ENCODE measurements around the gene PITRM1.

The PITRM1 gene

GRCh38 chr10:3100093-3100792 is 72.3 kb downstream of the PITRM1 start:
- H3K23ac ChIP-seq (ENCODE audit: low read length): no peak overlapping the region
- H3K4me1 ChIP-seq (ENCODE audit: control insufficient read depth, low read depth, low read length): peaks cover 8% of the 10 kb centered on the region
- no peak overlapping the region for H2BK120ac ChIP-seq (ENCODE audit: low read depth, low read length)
- H3K18ac ChIP-seq (ENCODE audit: low read length): no peak overlapping the region
- H3K56ac ChIP-seq (ENCODE audit: low read length): no peak overlapping the region
- no peak for DNase-seq
- no peaks in the 10 kb centered on the region for H3K27me3 ChIP-seq (ENCODE audit: insufficient read depth, low read length, poor library complexity)
- no peak overlapping the region for H2BK5ac ChIP-seq (ENCODE audit: low read length)
- peaks cover 9% of the 10 kb centered on the region for H3K36me3 ChIP-seq (ENCODE audit: control insufficient read depth, insufficient read depth, low read length)
- peaks cover 9% of the 10 kb centered on the region for H3K79me1 ChIP-seq (ENCODE audit: low read length)
- H2AK5ac ChIP-seq (ENCODE audit: low read length): no peak overlapping the region
- peaks cover 9% of the 10 kb centered on the region for H3K79me2 ChIP-seq (ENCODE audit: control insufficient read depth, insufficient read depth, low read length)
- H4K5ac ChIP-seq (ENCODE audit: low read length): no peak overlapping the region
- H3K27ac ChIP-seq (ENCODE audit: low read depth, low read length): no peak overlapping the region
- no peak overlapping the region for H2BK15ac ChIP-seq (replicated peaks; ENCODE audit: low read depth)
- WGBS (ENCODE audit: extremely low coverage, insufficient coverage, low lambda C conversion rate): no CpG with 5 or more reads among the region's 19 CpGs
- H3K4ac ChIP-seq (ENCODE audit: low read depth, low read length): no peak overlapping the region
- no peak overlapping the region for H3K4me3 ChIP-seq (ENCODE audit: low read length)
- no peak overlapping the region for H4K8ac ChIP-seq (ENCODE audit: low read depth, low read length)
- H3K9ac ChIP-seq (ENCODE audit: low read length): no peak overlapping the region
- no peak overlapping the region for H3K4me2 ChIP-seq (ENCODE audit: low read length)

GRCh38 chr10:3099291-3100092 is 73.1 kb downstream of the PITRM1 start:
- Histone ChIP-seq H3K27ac (ENCODE audit: low read depth, low read length) (no peak overlapping the region), H2AK5ac (ENCODE audit: low read length) (no peak overlapping the region), H3K4me2 (ENCODE audit: low read length) (no peak overlapping the region), H3K79me2 (ENCODE audit: control insufficient read depth, insufficient read depth, low read length) (peaks cover 9% of the 10 kb centered on the region), H3K4me3 (ENCODE audit: low read length) (no peak overlapping the region), H3K36me3 (ENCODE audit: control insufficient read depth, insufficient read depth, low read length) (peaks cover 4% of the 10 kb centered on the region), H3K79me1 (ENCODE audit: low read length) (peaks cover 9% of the 10 kb centered on the region), H3K56ac (ENCODE audit: low read length) (no peak overlapping the region), H3K27me3 (ENCODE audit: insufficient read depth, low read length, poor library complexity) (no peaks in the 10 kb centered on the region), H4K5ac (ENCODE audit: low read length) (no peak overlapping the region), H3K18ac (ENCODE audit: low read length) (no peak overlapping the region), H3K4ac (ENCODE audit: low read depth, low read length) (no peak overlapping the region), H3K9ac (ENCODE audit: low read length) (no peak overlapping the region), H2BK120ac (ENCODE audit: low read depth, low read length) (no peak overlapping the region), H2BK5ac (ENCODE audit: low read length) (no peak overlapping the region), H2BK15ac (replicated peaks; ENCODE audit: low read depth) (no peak overlapping the region), H3K4me1 (ENCODE audit: control insufficient read depth, low read depth, low read length) (peaks cover 10% of the 10 kb centered on the region), H3K23ac (ENCODE audit: low read length) (no peak overlapping the region), H4K8ac (ENCODE audit: low read depth, low read length) (no peak overlapping the region)
- no CpG with 5 or more reads among the region's 22 CpGs for WGBS (ENCODE audit: extremely low coverage, insufficient coverage, low lambda C conversion rate)
- DNase-seq: no peak

GRCh38 chr10:3098689-3099088 is 73.9 kb downstream of the PITRM1 start:
- Histone ChIP-seq H3K36me3 (ENCODE audit: control insufficient read depth, insufficient read depth, low read length) (peaks cover 2% of the 10 kb centered on the region), H3K4me1 (ENCODE audit: control insufficient read depth, low read depth, low read length) (peaks cover 16% of the 10 kb centered on the region)
- WGBS (ENCODE audit: extremely low coverage, insufficient coverage, low lambda C conversion rate): no CpG with 5 or more reads among the region's 11 CpGs

GRCh38 chr10:3097160-3097559 is 75.4 kb downstream of the PITRM1 start:
- no peak for DNase-seq
- Histone ChIP-seq H3K4me1 (ENCODE audit: control insufficient read depth, low read depth, low read length) (peaks cover 18% of the 10 kb centered on the region), H2BK120ac (ENCODE audit: low read depth, low read length) (no peak overlapping the region), H3K4me3 (ENCODE audit: low read length) (no peak overlapping the region), H3K23ac (ENCODE audit: low read length) (no peak overlapping the region), H2AK5ac (ENCODE audit: low read length) (no peak overlapping the region), H3K9ac (ENCODE audit: low read length) (no peak overlapping the region), H3K79me1 (ENCODE audit: low read length) (peaks cover 15% of the 10 kb centered on the region), H3K18ac (ENCODE audit: low read length) (no peak overlapping the region), H3K27me3 (ENCODE audit: insufficient read depth, low read length, poor library complexity) (no peaks in the 10 kb centered on the region), H3K4ac (ENCODE audit: low read depth, low read length) (no peak overlapping the region), H2BK15ac (replicated peaks; ENCODE audit: low read depth) (no peak overlapping the region), H2BK5ac (ENCODE audit: low read length) (no peak overlapping the region), H3K27ac (ENCODE audit: low read depth, low read length) (no peak overlapping the region), H4K5ac (ENCODE audit: low read length) (no peak overlapping the region), H3K56ac (ENCODE audit: low read length) (peak overlapping the region; percentile 35), H3K4me2 (ENCODE audit: low read length) (no peak overlapping the region), H3K79me2 (ENCODE audit: control insufficient read depth, insufficient read depth, low read length) (peaks cover 12% of the 10 kb centered on the region), H3K36me3 (ENCODE audit: control insufficient read depth, insufficient read depth, low read length) (peaks cover 2% of the 10 kb centered on the region), H4K8ac (ENCODE audit: low read depth, low read length) (no peak overlapping the region)
- no CpG with 5 or more reads among the region's 9 CpGs for WGBS (ENCODE audit: extremely low coverage, insufficient coverage, low lambda C conversion rate)

More at GRCh38 chr10:3098689-3099088, 73.9 kb downstream of the PITRM1 start:
- H3K27ac ChIP-seq (ENCODE audit: low read depth, low read length): no peak overlapping the region
- no peak overlapping the region for H3K4me3 ChIP-seq (ENCODE audit: low read length)
- no peak overlapping the region for H3K4me2 ChIP-seq (ENCODE audit: low read length)
- H4K8ac ChIP-seq (ENCODE audit: low read depth, low read length): no peak overlapping the region
- no peak for DNase-seq
- H3K56ac ChIP-seq (ENCODE audit: low read length): no peak overlapping the region
- no peak overlapping the region for H4K5ac ChIP-seq (ENCODE audit: low read length)
- H2AK5ac ChIP-seq (ENCODE audit: low read length): no peak overlapping the region
- no peak overlapping the region for H2BK15ac ChIP-seq (replicated peaks; ENCODE audit: low read depth)
- H3K4ac ChIP-seq (ENCODE audit: low read depth, low read length): no peak overlapping the region
- H3K23ac ChIP-seq (ENCODE audit: low read length): no peak overlapping the region
- peaks cover 10% of the 10 kb centered on the region for H3K79me1 ChIP-seq (ENCODE audit: low read length)
- H3K79me2 ChIP-seq (ENCODE audit: control insufficient read depth, insufficient read depth, low read length): peaks cover 9% of the 10 kb centered on the region
- no peak overlapping the region for H3K18ac ChIP-seq (ENCODE audit: low read length)
- H3K27me3 ChIP-seq (ENCODE audit: insufficient read depth, low read length, poor library complexity): no peaks in the 10 kb centered on the region
- H3K9ac ChIP-seq (ENCODE audit: low read length): no peak overlapping the region
- H2BK120ac ChIP-seq (ENCODE audit: low read depth, low read length): no peak overlapping the region
- no peak overlapping the region for H2BK5ac ChIP-seq (ENCODE audit: low read length)

- peak overlapping the region; percentile 98 for H2AK5ac ChIP-seq (ENCODE audit: low read length)
- peak overlapping the region; percentile 8 for H3K9ac ChIP-seq (ENCODE audit: low read length)
- H3K79me2 ChIP-seq (ENCODE audit: control insufficient read depth, insufficient read depth, low read length): peaks cover 13% of the 10 kb centered on the region
- no peak overlapping the region for H3K23ac ChIP-seq (ENCODE audit: low read length)
- H3K4ac ChIP-seq (ENCODE audit: low read depth, low read length): no peak overlapping the region
- peaks cover 18% of the 10 kb centered on the region for H3K4me1 ChIP-seq (ENCODE audit: control insufficient read depth, low read depth, low read length)
- H3K27me3 ChIP-seq (ENCODE audit: insufficient read depth, low read length, poor library complexity): no peaks in the 10 kb centered on the region
- no peak overlapping the region for H4K8ac ChIP-seq (ENCODE audit: low read depth, low read length)
- no peak overlapping the region for H3K27ac ChIP-seq (ENCODE audit: low read depth, low read length)
- WGBS (ENCODE audit: extremely low coverage, insufficient coverage, low lambda C conversion rate): no CpG with 5 or more reads among the region's 16 CpGs
- H3K4me3 ChIP-seq (ENCODE audit: low read length): no peak overlapping the region
- no peak overlapping the region for H4K5ac ChIP-seq (ENCODE audit: low read length)
- H3K56ac ChIP-seq (ENCODE audit: low read length): peak overlapping the region; percentile 66
- peaks cover 18% of the 10 kb centered on the region for H3K79me1 ChIP-seq (ENCODE audit: low read length)
- no peak overlapping the region for H2BK120ac ChIP-seq (ENCODE audit: low read depth, low read length)
- H3K4me2 ChIP-seq (ENCODE audit: low read length): no peak overlapping the region
- no peak overlapping the region for H2BK15ac ChIP-seq (replicated peaks; ENCODE audit: low read depth)
- H3K18ac ChIP-seq (ENCODE audit: low read length): peak overlapping the region; percentile 7
- H2BK5ac ChIP-seq (ENCODE audit: low read length): peak overlapping the region; percentile 3
- DNase-seq: no peak
- H3K36me3 ChIP-seq (ENCODE audit: control insufficient read depth, insufficient read depth, low read length): peaks cover 2% of the 10 kb centered on the region
Measured at GRCh38 chr10:3096149-3096548, 76.4 kb downstream of the PITRM1 start.

Measured in mesendoderm (in vitro differentiated cells).